HTR-8/SVneo (cell line): ENCODE results near the gene NOL9.

Experiments
- DNase-seq: peaks from one replicate; pipeline ENCODE4 v3.0.0; 2011; ENCODE audit warnings: low spot score, mixed read lengths; ENCODE audit not compliant: insufficient read length
- FAIRE-seq: peaks from 2 replicates; lab custom pipeline; 2011; peaks lifted over from hg19 to GRCh38; lab: Jason Lieb, UNC

The NOL9 gene

DNA sequence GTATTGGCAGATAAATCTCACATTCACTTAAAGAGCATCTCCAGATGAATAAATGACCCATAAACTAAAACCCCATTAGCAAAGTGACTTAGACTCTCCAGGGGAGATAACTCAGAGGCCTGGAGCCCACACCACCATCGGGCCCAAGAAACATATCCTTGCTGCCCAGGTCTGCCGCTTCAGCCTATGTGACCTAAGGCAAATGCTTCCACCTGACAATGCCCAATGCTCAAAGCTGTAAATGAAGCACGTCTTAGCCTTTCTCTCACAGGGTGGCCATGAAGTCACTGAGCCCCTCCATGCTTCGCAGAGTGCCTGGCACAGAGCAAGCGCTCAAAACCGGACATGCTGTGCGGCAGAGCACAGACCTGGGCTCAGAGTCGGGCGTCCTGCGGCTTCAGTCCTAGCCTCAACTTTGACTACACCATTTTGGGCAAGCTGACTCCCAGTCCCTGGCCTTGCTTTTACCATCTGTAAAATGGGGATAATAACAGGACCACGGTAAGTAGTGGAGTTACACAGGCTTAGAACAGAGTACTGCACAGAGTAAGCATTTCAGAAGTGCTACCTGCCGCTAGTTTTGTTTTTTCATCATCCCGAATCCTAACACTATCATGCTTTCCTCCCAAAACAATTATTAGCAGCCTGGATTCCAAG lies 23.7 kb downstream of the NOL9 start:
- FAIRE-seq = no peak

DNA sequence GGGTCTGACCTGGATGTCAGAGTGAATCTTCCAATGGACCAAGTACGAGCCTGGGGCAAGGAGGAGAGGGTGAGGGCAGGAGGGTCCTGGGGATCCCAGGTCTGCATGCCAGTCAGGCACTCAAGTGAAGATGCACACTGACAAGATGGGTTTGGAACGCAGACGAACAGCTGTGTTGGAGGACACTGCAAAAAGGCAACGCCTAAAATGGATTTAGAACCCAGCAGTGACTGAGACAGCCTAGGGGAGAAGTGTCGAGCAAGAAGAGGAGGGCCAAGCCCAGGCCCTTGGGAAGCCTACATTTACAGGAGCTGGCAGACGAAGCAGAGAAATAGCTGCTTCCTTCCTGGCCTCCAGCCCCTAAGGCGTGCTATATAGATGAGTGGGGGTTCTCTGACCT lies 25.8 kb downstream of the NOL9 start:
- DNase-seq (no peak), FAIRE-seq (no peak)

More for the DNA sequence above, 23.7 kb downstream of the NOL9 start:
- DNase-seq = no peak

DNA sequence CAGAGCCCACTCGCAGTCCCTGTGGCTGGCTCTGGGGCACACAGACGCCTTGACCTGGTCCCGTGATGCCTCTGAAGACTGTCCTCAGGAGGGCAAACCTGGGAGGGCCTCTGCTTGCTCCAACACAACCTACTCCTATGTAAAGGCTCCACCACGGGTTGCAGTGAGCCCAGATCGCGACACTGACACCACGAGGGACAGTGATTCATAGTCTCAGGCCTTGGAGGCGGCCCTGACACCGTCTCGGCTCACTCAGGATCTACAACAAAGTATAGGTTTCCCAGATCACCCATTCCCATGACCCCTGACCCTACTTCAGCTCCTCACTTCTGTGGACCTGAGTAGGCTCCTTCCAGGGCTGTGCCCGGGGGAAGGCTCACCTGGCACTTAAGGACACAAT lies 28.0 kb downstream of the NOL9 start:
- DNase-seq = no peak

DNA sequence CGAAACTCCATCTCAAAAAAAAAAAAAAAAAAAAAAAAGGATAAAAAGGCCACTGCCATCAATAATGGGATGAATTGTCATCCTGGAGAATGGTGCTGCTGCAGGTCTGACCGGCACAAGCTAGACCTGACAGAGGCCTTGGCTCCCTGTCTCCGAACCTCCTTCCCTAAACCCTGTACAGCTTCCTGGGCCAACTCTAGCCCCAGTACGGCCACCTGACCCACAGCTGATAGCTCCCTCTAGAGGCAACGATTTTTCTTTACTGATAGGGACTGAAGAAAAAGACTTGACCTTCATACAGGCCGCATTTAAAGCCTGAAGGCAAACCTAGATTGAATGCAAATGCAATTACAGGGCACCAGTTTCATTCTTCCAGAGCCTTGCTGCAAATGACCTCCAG lies 30.7 kb downstream of the NOL9 start:
- FAIRE-seq (no peak), DNase-seq (peak; percentile 63)

More for the DNA sequence above, 28.0 kb downstream of the NOL9 start:
- no peak for FAIRE-seq

DNA sequence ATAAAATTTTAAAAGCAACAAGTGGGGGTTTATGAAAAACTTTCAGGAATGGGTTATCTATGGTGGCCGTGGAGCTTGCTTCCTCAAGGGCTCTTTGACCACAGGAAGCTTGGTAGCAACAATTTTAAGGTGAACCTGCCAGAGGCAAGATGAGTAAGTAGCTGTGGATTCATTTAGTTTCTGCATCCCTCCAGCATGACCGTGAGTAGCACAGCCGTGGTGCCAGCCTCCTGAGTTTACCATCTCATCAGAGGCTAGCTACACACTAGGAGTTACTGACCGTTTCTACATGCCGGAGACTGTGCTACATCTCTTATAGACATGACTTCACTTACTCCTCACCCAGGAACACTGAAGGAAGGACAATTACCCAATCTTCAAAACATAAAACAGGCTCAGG lies 32.8 kb downstream of the NOL9 start:
- FAIRE-seq = no peak
- DNase-seq = no peak

DNA sequence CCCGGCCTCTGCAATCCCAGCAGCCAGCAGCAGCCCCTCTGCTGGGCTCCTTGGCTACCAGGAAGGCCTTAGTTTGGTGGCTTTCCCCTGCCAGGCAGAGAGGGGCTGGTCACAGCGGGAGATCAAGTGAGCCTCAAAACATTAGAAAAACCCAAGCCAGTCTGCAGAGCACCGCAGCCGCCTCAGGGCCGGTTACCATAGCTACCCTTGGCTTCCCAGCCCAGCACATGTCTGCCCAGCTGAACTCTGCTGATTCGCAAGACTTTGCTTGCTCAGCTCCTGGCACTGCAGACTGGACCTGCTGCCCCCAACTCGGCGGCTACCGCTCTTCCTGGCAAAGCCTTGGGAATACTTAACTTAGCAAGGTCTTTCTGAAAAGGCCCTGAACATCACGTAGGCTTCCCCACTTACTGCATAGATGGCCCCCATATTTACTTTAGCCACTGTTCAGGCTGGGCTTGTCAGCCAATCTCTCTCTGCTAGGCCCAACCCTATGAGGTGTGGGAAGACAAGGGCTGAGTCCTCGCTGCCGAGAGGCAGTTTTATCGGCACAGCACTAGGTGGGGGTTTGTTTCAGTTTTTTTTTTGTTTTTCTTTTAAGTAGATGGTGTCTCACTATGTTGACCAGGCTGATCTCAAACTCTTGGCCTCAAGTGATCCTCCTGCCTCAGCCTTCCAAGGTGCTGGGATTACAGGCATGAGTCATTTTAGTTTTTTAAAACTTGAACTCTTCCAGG lies 34.2 kb downstream of the NOL9 start:
- FAIRE-seq = no peak

DNA sequence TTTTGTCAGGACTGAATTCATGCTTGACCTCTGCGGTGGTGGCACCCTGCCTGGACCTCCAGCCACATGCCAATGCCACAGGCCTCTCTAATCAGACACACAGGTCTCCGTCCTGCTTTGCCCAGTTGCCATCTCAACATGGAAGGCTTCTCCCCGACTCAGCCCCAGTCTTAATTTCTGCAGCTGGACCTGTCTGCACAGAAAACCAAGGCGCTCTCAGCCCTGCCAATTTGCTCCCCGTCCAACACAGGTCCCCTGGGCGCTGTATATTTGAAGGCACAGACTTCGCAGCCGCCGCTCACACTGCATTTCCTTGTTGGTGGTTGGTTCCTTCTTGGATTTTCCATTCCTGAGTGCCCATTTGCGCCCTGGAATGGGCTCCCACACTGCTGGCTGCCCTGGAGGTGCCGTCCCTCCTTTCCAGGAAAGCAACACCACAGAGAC lies 34.8 kb downstream of the NOL9 start:
- DNase-seq (no peak), FAIRE-seq (no peak)

More for the DNA sequence above, 34.2 kb downstream of the NOL9 start:
- DNase-seq = no peak

DNA sequence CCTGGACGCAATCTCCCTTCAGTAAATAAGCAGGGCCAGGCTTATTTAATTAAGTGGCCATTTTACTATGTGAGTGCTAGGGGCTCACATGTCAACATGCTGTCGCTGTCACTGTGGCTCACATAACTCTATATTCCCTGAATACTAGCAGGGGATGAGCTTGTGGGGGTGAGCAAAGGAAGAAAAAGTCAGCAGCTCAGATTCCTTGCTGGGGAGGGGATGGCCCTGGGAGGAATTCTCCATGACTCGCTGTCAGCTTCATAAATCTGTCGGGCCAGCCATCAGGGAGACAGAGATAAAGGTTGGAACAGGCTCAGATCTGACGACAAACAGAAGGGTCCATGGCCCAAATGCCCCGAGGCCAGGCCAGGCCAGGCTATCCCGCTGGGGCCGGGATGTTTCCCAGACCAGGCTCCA lies 36.9 kb downstream of the NOL9 start:
- FAIRE-seq (peak; percentile 13), DNase-seq (peak; percentile 41)

DNA sequence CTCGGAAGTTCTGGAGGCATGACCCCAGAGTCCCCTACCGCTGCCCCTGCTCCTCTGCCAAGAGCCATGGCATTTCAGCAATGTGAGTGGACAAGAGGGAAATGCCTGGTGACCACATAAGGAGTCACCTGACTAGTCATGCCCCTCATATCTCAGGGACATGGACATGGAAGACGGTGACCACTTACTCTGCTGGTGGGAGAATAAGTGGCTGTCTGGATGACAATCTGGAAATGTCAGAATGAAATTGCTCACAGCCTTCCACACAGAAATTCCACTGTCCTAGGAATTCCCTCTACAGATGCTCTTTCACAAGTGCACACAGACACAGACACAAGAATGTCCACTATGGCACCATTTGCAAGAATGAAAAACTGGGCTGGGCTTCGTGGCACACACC lies 38.5 kb downstream of the NOL9 start:
- DNase-seq = peak; percentile 32
- FAIRE-seq = no peak

DNA sequence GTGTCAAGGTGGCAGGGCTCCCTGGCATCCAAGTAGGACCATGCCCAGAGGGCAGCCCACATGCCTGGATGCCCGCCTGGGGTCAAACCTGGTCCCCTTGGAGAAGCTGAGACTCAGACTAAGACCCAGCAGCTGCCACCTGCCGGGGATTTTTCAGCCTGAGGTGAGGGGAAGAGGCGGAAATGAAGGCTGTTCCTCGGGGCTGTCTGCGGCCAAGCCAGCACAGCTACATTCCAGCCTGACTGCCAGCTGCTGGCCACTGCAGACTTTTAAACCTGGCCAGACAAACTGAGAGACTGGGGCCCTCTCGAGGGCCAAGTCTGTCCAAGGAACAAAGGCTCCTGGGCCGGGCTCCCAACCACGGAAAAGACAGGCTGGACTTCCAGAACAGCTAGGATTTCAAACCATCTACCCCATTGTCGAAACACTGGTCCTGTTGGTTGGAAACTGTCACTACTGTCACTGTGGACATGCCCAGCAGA lies 41.0 kb downstream of the NOL9 start:
- FAIRE-seq (no peak), DNase-seq (no peak)

DNA sequence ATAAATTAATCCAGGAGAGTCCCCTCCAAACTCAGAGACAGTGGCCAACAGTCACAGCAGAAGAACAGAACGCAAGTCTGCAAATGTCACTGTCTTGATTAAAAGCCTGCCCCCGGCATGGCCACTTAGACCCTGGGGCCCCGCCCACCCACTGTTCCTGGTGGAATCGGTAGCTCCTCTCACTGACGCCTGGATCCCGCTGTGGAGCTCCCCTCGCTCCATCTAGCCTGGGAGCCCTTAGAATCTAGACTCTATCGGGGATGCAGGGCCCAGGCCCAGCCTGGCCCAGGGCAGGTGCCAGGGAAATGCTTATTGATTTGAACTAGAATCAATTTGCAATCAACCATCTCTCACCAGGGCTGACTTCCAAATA lies 41.4 kb downstream of the NOL9 start:
- DNase-seq = no peak
- no peak for FAIRE-seq

DNA sequence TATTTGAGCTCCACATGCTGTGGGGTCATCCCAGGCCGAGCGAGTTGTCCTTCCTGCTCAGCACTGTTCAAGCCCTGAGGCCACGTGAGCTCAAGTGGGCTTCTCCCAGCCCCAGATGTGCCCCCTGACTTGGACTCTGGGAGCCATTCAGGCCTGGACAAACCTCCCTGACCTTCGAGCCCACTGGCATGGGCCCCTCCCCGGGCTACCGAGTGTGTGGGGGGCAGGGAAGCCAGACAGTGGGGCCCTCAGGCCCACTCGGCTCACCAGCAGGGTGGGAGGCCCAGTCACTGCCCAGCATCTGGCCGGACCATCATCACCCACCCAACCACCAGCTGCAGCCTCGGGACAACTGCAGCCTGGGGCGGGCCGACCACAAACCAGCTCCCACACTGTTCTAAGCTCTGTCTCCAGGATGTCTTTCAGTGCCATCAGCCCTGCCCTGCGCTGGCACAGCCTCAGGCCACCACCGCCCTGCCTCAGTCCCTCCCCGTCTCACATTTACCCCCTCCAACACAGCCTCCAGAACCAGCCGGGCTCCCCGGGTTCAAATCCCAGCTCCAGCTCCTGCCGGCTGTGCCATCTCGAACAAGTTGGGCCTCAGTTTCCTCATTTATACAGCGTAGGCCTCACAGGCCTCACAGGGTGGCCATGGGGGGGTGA lies 41.9 kb downstream of the NOL9 start:
- DNase-seq (no peak), FAIRE-seq (no peak)

DNA sequence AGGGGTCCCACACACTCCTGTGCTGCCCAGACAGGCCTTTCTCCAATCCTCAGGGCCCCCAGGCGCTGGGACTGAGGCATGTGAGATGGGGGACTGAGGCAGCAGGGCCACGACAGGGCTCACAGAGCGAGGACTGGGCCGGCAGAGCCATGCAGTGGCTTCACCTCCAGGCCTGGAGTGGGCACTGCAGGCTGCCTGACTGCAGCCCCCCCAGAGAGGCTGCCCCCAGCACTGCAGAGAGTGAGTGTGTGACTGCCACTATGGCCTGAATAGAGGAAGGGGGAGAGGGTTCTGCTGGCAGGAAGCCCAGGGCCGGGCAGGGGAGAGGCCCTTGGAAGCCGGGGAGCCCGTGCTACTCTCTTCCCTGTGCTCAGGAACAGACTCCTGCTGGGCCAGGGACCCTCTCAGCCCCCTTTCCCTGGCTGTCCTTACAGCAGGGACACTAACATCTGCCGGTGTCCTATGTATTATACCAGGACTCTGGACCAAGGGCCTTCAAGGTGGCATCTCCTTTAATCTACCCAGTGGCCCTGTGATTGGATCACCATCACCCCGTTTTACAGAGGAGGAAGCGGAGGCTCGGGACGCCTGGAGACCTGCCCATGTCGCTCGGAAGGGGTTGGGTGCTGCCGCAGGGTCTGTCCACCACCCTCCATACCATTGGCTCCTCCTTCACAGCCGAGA lies 42.6 kb downstream of the NOL9 start:
- DNase-seq (no peak), FAIRE-seq (peak; percentile 28)

DNA sequence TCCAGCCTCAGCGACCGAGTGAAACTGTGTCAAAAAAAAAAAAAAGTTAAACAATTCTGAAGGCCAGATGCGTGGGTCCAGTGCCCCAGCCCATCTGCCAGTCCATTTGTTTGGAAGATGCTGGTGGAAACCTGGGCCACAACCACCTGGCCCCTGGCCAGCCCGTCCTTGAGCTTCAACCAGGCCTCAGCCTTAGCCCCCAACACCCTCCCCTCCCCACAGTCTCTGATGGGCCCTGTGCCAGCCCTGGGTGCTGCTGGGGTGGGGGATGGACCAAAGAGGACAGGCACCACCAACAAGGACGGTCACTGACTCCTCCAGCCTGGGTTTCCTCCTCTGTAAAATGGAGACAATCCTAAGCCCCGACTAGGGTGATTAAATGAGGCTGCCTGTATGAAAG lies 43.3 kb downstream of the NOL9 start:
- DNase-seq = no peak
- FAIRE-seq = no peak

DNA sequence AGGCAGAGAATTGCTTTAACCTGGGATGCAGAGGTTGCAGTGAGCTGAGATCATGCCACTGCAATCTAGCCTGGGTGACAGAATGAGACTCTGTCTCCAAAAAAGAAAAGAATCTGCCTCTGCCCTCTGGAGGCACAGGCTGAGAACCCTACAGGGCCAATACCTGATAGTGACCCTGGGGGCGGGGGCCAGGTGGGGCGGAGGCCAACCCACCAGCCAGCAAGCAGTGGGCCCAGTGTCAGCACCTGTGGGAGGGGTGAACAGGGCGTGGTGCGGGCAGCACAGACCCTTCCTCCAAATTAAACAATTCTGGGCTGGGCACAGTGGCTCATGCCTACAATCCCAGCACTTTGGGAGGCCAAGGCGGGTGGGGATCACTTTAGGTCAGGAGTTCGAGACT lies 43.8 kb downstream of the NOL9 start:
- FAIRE-seq = no peak
- DNase-seq = no peak

DNA sequence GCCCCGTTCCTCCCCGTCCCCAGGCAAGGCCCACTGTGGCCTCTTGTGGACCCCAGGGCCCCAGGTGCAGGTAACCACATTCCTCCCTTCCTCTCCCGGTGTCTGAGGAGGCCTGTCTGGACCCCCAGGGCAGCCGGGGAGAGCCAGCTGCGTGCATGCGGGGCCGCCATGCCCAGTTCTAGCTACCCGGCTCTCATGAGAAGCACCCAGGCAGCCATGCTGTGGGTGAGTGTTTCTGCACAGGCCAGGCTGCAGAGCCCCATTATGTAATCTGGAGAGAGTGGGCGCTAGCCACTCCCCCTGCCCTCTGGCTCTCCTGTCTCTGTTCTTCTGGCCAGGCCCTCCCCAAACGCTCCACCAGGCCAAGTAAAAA lies 44.4 kb downstream of the NOL9 start:
- FAIRE-seq (no peak), DNase-seq (no peak)

DNA sequence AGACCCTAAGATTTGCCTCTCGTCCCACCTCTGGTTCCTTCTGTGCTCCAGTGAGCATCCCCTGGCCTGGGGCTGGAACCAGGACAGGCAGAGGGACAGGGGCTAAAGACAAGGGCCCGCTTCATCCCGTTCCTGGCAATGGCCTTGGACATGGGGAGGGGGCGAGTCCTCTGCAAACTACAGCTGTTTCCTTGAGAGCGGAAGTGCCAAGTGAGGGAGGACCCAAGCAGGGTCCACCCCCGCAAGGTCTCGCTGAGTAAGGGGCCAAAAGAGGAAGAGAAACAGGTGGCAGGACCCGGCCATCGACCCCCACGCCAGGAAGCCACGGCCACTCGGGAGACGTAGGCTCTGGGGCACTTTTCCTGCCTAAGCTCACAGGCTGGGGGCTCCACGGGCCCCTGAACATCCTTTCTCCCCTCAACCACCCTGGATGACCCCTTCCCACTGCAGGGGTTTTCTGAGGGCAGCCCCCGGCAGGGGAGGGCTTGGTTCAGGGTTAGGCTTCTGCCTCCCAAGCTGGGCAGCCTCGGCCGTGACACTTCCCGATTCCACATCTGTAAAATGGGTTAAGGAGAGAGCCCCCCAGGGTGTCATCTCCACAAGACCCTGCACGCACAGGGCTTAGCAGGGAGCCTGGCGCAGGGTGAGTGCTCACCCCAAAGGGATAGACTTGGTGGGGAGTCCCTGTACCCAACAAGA lies 44.9 kb downstream of the NOL9 start:
- FAIRE-seq = no peak
- DNase-seq = no peak

DNA sequence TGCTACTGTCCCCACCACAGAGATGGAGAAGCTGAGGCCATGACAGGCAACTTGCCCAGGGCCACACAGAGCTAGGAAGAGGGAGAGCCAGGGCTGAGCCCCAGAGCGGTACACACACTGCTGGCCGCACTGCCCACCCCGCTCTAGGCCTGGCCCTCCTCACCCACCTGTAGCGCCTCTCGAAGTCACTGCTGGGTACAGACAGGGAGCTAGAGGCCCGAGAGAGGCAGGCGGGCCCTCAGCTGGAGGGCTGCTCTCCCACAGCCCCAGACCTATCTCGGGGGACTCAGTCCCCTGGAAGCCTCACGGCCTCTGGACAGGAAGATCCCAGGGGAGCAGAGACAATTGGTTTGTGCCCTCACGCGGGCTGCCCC lies 45.5 kb downstream of the NOL9 start:
- DNase-seq = no peak
- no peak for FAIRE-seq

DNA sequence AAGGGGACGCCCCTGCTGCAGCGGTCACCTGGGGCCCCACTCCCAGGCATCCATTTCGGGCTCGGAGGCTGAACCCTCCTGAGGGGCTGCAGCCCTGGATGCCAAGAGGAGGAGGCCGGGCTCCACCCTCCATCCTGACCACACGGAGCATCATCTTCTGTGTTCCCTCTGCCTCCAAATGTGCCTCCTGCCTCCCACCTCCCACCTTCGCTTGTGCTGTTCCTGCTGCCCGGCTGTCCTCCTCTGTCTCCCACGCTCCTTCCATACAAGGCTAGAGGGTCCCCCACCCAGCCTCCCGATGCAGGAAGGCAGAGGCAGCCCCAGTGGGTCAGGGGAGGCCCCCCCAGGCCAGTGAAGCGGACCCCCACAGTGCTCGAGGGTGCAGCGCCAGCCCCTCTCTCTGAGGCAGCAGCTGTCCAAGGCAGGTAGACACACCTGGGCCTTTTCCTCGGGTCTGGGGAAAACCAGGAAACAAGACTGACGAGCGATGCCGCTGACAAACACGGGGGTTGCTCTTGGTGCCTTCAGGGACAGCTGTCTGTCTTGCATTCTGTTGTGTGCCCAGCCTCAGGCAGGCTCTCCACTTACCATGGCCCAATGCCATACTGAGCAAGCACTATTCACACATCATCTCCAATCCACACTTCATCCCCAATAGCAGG lies 46.0 kb downstream of the NOL9 start:
- no peak for DNase-seq
- no peak for FAIRE-seq

DNA sequence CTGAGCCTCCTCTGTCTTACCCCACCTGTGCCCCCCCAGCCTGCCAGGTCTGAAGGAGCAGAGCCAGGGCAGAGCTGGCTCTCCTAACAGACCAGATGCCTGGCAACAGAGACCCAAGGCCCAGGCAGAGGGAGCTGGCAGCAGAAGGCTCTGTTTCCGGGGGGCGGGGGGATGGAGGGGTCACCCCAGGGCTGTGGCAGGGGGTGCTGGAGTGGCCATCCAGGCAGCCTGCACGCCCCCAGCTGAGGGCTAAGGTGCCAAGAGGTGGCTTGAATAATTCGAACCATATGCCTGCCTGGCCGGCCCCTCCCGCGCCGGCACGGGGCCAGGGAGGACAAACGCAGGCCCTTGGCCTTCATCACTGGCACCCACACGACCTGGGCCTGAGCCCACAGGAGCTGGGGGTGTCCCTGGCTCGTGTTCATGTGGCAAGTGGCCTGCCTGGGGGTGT lies 46.8 kb downstream of the NOL9 start:
- FAIRE-seq = no peak
- DNase-seq = no peak
